Neural progenitor cell (in vitro differentiated cells): Measurements from ENCODE around the gene NFIL3.

ENCODE experiments used
- EZH2phosphoT487 ChIP-seq: fragments of 200-600 bp; sonication (generic); IDR thresholded peaks from 2 replicates; pipeline ENCODE4 v1.6.1; 2017; ENCODE audit warnings: antibody characterized with exemption
- TF ChIP-seq, protein P1 (sequence below): fragments of 200-600 bp; sonication (generic); IDR thresholded peaks from 2 replicates; pipeline ENCODE4 v1.5.1; 2017; ENCODE audit warnings: antibody characterized with exemption, mild to moderate bottlenecking

DNA sequence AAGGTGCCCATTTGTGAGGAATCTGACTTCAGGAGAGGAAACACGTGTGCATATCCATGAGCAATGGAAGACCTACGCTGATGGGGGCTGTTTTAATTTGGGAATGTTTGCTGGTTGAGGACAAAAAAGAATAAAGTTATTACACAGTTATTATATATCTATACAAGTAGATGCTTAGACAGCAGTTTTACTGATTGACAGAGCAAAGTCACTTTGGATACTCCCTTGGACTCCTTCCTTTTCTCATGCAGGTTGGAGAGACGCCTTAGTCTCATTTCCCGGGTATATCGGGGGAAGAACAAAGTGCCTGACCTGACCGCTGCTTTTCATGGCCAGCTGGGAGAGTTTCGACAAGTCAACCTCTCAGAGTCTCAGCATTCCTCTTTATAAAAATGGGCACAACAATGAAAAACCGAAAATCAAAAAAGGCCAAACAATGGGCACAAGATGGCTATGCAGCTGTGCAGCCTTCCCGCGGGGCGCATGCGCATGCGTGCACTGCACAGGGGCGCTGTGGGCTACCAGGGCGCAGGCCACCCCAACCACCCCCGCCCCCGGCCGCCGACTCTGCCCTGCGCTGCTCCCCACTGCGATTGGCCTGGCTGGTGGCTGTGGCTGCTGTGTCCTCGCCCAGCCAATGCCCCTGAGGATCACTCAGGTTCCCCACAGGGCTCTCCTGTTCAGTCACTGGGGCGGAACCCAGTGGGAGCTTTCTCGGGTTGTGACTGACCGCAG lies 18.1 kb downstream of the NFIL3 start:
- TF ChIP-seq, protein P1, sequence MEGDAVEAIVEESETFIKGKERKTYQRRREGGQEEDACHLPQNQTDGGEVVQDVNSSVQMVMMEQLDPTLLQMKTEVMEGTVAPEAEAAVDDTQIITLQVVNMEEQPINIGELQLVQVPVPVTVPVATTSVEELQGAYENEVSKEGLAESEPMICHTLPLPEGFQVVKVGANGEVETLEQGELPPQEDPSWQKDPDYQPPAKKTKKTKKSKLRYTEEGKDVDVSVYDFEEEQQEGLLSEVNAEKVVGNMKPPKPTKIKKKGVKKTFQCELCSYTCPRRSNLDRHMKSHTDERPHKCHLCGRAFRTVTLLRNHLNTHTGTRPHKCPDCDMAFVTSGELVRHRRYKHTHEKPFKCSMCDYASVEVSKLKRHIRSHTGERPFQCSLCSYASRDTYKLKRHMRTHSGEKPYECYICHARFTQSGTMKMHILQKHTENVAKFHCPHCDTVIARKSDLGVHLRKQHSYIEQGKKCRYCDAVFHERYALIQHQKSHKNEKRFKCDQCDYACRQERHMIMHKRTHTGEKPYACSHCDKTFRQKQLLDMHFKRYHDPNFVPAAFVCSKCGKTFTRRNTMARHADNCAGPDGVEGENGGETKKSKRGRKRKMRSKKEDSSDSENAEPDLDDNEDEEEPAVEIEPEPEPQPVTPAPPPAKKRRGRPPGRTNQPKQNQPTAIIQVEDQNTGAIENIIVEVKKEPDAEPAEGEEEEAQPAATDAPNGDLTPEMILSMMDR: no peak
- no peak for TF ChIP-seq EZH2phosphoT487
